Activated CD8-positive, alpha-beta memory T cell treated with anti-CD3 and anti-CD28 coated beads for 24 hours (primary cell): ENCODE results near the gene CAPN10.
A peak's percentile ranks its signal among the peaks of the same experiment; 100 is the strongest.
"Not testable (repeated sequence)": the region's sequence is repeated elsewhere in the genome, so short reads cannot be mapped to it uniquely, and the experiment has no call there.

Experiments used
- DNase-seq: peaks from one replicate; pipeline ENCODE4 v3.0.0-alpha.2; 2020

CAPN10 gene

GRCh38 chr2:240586198-240586918 is at the start of gene CAPN10:
CAPN10 (plus strand) TSS chr2:240586734; CDS start chr2:240586912, 178 bp downstream.
- DNase-seq = peak; percentile 97

DNA sequence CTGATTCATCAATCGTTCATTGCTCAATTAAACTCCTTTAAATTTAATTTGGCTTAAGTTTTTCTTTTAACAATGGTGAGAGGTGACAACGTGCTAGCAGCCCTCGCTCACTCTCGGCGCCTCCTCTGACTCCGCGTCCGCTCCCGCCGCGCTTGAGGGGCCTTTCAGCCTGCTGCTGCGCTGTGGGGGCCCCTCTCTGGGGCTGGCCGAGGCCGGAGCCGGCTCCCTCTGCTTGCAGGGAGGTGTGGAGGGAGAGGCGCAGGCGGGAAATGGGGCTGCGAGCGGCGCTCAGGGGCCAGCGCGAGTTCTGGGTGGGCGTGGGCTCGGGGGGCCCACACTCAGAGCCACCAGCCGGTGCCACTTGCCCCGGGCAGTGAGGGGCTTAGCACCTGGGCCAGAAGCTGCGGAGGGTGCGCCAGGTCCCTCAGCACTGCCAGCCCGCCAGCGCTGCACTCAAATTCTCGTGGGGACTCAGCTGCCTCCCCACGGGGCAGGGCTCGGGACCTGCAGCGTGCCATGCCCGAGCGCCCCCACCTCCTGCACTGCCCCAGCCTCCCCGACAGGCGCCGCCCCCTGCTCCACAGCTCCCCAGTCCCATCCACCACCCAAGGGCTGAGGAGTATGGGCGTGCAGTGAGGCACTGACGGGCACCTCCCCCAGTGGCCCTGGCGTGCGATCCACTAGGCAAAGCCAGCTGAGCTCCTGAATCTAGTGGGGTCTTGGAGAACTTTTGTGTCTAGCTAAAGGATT is 48.3 kb upstream of the CAPN10 start:
- no peak for DNase-seq

- not testable (repeated sequence) for DNase-seq
Observed at GRCh38 chr2:240539101-240539500, 47.4 kb upstream of the CAPN10 start.

- DNase-seq = no peak
Observed at GRCh38 chr2:240539906-240540305, 46.6 kb upstream of the CAPN10 start.

DNA sequence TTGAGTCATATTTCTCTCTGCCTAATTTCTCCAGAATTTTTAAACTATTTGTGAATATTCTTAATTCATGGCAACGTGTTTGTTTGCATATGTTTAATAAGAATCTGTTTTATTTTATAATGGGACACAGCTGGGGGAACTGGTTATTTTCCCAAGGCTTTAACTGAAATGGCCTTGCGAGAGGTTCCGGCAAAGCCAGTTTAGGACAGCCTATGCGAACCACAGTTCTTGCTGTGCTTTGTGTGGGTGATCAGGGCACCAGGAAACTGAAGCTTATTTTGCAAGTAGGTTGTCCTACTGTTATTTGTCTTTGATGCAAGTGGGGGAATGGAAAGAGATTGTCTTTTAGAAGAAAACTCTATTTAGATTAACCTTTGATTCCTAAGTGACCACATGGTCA is 35.2 kb upstream of the CAPN10 start:
- DNase-seq = no peak

DNA sequence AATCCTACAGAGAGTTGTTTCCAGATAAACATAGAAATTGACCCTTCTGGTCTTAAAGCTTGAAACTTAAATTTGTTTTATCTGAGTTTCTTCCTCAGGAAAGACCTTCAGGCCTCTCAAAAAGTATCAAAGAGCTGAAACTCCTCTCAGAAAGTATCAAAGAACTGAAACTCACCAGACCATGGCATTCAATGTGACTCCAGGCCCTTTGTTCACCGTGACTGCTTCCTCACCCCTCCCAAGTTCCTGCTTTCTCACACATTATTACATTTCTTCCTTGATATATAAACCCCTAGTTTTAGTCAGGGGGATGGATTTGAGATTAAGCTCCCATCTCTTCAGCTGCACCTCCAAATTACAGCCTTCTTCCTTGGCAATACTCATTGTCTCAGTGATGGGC is 34.7 kb upstream of the CAPN10 start:
- no peak for DNase-seq

DNA sequence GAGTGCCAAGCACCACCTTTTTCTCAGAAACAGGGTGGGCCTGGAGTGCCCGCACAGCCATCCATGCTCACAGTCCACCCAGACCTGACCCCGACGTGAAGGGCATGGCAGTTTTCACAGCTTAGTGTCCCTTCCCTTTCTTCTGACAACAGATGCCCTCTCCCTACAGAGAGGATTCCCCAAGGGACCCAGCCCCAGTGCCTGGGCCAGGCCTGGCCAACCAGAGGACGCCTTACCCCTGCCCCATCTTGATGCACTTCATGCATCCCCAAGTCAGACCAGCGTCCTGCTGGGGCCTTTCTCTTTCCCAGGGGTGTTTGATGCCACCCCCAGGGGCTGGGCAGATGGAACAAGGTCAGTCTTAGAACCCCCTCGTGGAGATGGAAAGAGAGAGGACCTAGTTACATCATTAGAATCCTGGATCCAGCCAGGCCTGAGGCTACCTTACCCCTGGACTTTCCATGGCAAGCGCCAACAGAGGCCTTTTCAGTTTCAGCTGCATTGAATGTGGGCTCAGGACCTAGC is 32.5 kb upstream of the CAPN10 start:
- DNase-seq = no peak

GRCh38 chr2:240554767-240555493 is 31.6 kb upstream of the CAPN10 start:
- DNase-seq = no peak

DNA sequence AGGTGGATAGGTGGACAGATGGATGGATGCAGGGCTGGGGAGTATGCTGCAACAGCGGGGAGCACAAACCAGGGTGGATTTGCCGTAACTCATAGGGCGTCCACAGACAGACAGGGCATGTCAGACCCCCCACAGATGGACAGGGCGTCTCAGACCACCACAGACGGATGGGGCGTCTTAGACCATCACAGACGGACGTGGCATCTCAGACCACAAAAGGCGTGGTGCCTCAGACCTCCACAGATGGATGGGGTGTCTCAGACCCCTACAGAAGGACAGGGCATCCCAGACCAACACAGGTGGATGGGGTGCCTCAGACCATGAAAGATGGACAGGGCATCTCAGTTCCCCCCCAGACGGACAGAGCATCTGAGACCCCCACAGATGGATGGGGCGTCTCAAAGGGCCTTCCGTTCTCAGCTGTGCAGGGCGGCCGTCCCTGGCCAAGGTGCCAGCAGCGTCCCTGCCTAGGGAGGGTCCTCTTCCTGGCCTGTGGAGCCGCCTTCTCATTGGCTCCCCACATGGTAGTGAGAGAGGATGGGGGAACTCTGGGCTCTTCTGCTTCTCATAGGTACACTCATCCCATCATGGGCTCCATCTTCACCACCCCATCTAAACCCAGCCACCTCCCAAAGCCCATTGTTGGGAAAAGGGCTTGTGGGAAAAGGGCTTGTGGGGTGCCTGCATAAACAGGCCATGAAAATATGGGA is 30.8 kb upstream of the CAPN10 start:
- DNase-seq = peak; percentile 53

GRCh38 chr2:240556553-240557100 is 29.9 kb upstream of the CAPN10 start:
- DNase-seq = peak; percentile 81

GRCh38 chr2:240557101-240557751 is 29.3 kb upstream of the CAPN10 start:
- DNase-seq = peak; percentile 58

- peak; percentile 86 for DNase-seq
Observed at GRCh38 chr2:240557808-240558207, 28.7 kb upstream of the CAPN10 start, which contains the start of gene ANKMY1. ANKMY1 (minus strand) TSS chr2:240557988; CDS start chr2:240557335, 653 bp downstream.

DNA sequence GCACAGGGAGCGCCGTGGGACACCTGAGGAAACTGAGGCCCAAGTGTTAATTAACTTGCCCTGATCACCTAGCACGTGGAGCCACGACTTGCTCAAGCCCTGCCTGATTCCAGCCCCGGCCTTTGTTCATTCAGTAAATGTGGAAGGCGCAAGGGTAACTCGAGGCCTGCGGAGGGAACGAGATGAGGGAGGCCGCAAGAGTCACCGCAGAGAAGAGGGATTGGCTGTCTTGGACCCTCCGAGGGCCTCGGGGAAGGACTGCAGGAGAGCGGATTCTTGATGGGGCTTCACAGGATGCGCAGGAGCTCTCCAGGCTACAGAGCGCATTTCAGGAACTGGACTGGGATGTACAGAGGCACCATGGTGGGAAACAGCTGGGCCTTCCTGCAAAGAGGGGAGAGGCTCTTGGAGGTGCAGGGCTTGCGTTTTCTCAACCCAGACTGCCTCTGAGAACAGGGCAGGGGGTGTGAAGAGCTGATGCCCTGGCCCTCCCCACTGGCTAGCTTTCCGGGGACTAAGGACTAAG is 28.2 kb upstream of the CAPN10 start:
- no peak for DNase-seq

- peak; percentile 64 for DNase-seq
Observed at GRCh38 chr2:240559286-240559685, 27.2 kb upstream of the CAPN10 start.

- DNase-seq = peak; percentile 96
Observed at GRCh38 chr2:240560084-240560479, 26.5 kb upstream of the CAPN10 start, which contains the start of gene DUSP28. DUSP28 (plus strand) TSS chr2:240560357; CDS start chr2:240560685, 328 bp downstream.

DNA sequence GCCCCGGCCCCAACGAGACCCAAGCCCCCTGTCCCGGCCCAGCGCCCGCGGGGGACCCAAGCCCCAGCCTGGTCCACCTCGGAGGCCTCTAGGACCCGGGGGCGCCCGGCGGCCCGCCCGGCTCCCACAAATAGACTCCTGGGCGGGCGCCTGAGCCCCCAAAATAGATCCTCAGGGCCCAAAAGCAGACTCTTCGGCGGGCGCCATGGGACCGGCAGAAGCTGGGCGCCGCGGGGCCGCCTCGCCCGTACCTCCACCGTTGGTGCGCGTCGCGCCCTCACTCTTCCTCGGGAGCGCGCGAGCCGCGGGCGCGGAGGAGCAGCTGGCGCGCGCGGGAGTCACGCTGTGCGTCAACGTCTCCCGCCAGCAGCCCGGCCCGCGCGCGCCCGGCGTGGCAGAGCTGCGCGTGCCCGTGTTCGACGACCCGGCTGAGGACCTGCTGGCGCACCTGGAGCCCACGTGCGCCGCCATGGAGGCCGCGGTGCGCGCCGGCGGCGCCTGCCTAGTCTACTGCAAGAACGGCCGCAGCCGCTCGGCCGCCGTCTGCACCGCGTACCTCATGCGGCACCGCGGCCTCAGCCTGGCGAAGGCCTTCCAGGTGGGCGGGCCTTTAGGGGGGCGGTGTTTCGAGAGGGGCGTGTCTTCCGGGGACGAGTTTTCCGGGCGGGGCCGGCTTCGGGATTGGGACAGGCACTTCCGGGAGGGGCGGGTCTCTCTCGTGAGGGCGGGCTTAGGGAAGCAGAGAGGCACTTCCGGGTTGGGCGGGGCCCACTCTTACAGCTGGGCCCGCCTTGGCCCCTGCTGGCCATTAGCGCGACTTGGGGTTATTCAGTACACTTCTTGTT is 25.8 kb upstream of the CAPN10 start:
- peak; percentile 100 for DNase-seq

DNA sequence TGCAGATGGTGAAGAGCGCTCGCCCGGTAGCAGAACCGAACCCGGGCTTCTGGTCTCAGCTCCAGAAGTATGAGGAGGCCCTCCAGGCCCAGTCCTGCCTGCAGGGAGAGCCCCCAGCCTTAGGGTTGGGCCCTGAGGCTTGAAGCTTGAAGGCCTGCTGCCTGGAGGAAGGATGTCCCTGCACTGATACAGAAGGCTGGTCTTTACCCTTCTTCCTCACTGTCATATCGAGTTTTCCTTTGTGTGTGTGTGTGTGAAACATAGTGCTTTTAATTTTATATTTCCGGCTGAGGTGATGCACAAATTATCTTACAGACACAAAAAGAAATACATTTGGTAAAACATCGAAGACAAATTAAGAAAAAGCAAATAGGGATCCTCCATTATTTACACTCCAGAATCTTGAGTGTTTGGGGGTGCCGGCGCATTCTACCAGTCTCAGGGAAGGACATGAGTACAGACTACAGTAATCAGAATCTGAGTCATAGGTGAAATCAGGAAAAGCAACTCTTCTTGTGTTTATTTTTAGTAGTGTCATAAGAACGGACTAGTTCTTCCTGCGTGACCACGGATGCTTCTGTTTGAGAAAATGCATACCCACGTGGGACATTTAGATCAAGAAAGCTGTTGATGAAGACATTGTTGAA is 25.1 kb upstream of the CAPN10 start:
- DNase-seq = peak; percentile 60

GRCh38 chr2:240563231-240563630 is 23.3 kb upstream of the CAPN10 start:
- DNase-seq = peak; percentile 54

GRCh38 chr2:240563951-240564560 is 22.5 kb upstream of the CAPN10 start:
- peak; percentile 56 for DNase-seq
